SU-DHL-6 (cell line): Measurements from ENCODE around the gene CDC20B.

Experiments used
- H2AFZ ChIP-seq: fragments of 200-600 bp; sonication (generic); 2 replicates; pipeline ENCODE4 v1.6.1; 2014; ENCODE audit warnings: low read depth, mild to moderate bottlenecking, moderate library complexity, mixed read lengths, antibody characterized with exemption, low read length; ENCODE audit not compliant: severe bottlenecking
- H3F3A ChIP-seq: fragments of 200-600 bp; shearing (Covaris generic); 2 replicates; pipeline ENCODE4 v1.6.0; 2016; ENCODE audit warnings: antibody characterized with exemption, mild to moderate bottlenecking; ENCODE audit not compliant: insufficient read depth
- H3K27ac ChIP-seq: fragments of 200-600 bp; sonication (generic); 2 replicates; pipeline ENCODE4 v1.5.1; 2016; ENCODE audit warnings: low read depth, mild to moderate bottlenecking, low read length, moderate library complexity, mixed read lengths
- H3K27me3 ChIP-seq: fragments of 200-600 bp; sonication (generic), shearing (Covaris generic); 2 replicates; pipeline ENCODE4 v1.6.0; 2014; ENCODE audit warnings: mild to moderate bottlenecking, low read length
- H3K36me3 ChIP-seq: fragments of 200-600 bp; sonication (generic); 2 replicates; pipeline ENCODE4 v1.6.1; 2014; ENCODE audit warnings: mild to moderate bottlenecking, low read length, mixed read lengths
- H3K4me2 ChIP-seq: fragments of 300-600, 200-600 bp; shearing (Covaris generic), sonication (generic); 2 replicates; pipeline ENCODE4 v1.6.0; 2014; ENCODE audit warnings: low read length, low read depth, mild to moderate bottlenecking; ENCODE audit not compliant: poor library complexity, severe bottlenecking
- H3K4me3 ChIP-seq: fragments of 200-600 bp; sonication (generic); 2 replicates; pipeline ENCODE4 v1.5.1; 2014; ENCODE audit warnings: antibody characterized with exemption, low read length, mild to moderate bottlenecking, mixed read lengths; ENCODE audit not compliant: insufficient read depth, poor library complexity, severe bottlenecking
- H3K79me2 ChIP-seq: fragments of 200-600 bp; sonication (generic); 2 replicates; pipeline ENCODE4 v1.6.1; 2014; ENCODE audit warnings: mild to moderate bottlenecking, low read length, moderate library complexity; ENCODE audit not compliant: insufficient read depth
- H3K9ac ChIP-seq: fragments of 200-600 bp; sonication (generic); 2 replicates; pipeline ENCODE4 v1.7.0; 2014; ENCODE audit warnings: mild to moderate bottlenecking, low read length
- H3K9me2 ChIP-seq: fragments of 200-600 bp; sonication (generic); replicated peaks from 2 replicates; pipeline ENCODE4 v1.6.1; 2014; ENCODE audit warnings: low read length; ENCODE audit not compliant: insufficient read depth
- H3K9me3 ChIP-seq: fragments of 200-600 bp; sonication (generic); 2 replicates; pipeline ENCODE4 v1.6.1; 2014; ENCODE audit warnings: low read length, mixed read lengths; ENCODE audit not compliant: insufficient read depth
- H4K20me1 ChIP-seq: fragments of 200-600 bp; sonication (generic); 2 replicates; pipeline ENCODE4 v1.6.1; 2014; ENCODE audit warnings: low read depth, mild to moderate bottlenecking, antibody characterized with exemption, low read length, moderate library complexity, mixed read lengths
- EZH2phosphoT487 ChIP-seq: fragments of 200-600 bp; sonication (generic), shearing (Covaris generic); conservative IDR thresholded peaks from 2 replicates; pipeline ENCODE4 v1.6.1; 2018; ENCODE audit warnings: mild to moderate bottlenecking, antibody characterized with exemption, low read length, moderate library complexity, mixed read lengths
- TF ChIP-seq, protein P1 (sequence below): fragments of 200-600 bp; sonication (generic); IDR thresholded peaks from one replicate; pipeline ENCODE4 v1.5.1; 2017; ENCODE audit warnings: antibody characterized with exemption, mild to moderate bottlenecking, low read length, moderate library complexity; ENCODE audit not compliant: insufficient read depth, poor library complexity, severe bottlenecking

CDC20B gene

DNA sequence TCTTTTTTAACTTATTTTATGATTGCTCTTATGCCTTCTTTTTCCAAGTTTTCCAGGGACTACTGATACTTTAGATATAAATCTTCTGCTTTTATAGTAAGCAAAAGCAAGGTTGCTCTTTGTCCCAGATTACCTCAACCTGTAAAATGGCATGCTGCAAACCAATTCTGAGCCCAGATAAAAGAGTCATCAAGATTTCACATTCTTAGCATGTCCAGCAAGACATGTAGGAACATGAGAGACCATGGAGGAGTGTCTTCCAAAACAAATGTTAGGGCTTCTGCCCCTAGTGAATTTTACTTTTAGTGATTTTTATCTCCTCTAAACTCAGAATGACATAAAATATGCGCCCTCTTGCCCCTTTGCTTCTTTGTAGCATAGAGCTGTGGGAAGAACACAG is 7.0 kb upstream of the CDC20B start:
- no peak overlapping the region for H3K4me2 ChIP-seq
- H3K36me3 ChIP-seq = no peaks in the 10 kb centered on the region
- H3F3A ChIP-seq = no peaks in the 10 kb centered on the region
- TF ChIP-seq, protein P1, sequence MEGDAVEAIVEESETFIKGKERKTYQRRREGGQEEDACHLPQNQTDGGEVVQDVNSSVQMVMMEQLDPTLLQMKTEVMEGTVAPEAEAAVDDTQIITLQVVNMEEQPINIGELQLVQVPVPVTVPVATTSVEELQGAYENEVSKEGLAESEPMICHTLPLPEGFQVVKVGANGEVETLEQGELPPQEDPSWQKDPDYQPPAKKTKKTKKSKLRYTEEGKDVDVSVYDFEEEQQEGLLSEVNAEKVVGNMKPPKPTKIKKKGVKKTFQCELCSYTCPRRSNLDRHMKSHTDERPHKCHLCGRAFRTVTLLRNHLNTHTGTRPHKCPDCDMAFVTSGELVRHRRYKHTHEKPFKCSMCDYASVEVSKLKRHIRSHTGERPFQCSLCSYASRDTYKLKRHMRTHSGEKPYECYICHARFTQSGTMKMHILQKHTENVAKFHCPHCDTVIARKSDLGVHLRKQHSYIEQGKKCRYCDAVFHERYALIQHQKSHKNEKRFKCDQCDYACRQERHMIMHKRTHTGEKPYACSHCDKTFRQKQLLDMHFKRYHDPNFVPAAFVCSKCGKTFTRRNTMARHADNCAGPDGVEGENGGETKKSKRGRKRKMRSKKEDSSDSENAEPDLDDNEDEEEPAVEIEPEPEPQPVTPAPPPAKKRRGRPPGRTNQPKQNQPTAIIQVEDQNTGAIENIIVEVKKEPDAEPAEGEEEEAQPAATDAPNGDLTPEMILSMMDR = no peak
- TF ChIP-seq EZH2phosphoT487 = no peak
- H3K9me3 ChIP-seq = no peaks in the 10 kb centered on the region
- no peak overlapping the region for H3K27ac ChIP-seq
- no peaks in the 10 kb centered on the region for H4K20me1 ChIP-seq
- H3K27me3 ChIP-seq = no peaks in the 10 kb centered on the region
- H3K9me2 ChIP-seq = no peaks in the 10 kb centered on the region
- no peak overlapping the region for H3K9ac ChIP-seq
- H3K79me2 ChIP-seq = no peaks in the 10 kb centered on the region
- no peak overlapping the region for H3K4me3 ChIP-seq
- H2AFZ ChIP-seq = no peak overlapping the region

GRCh38 chr5:55177078-55177477 is 4.1 kb upstream of the CDC20B start:
- TF ChIP-seq, protein P1 = no peak
- no peak for TF ChIP-seq EZH2phosphoT487
- no peak overlapping the region for H3K4me3 ChIP-seq
- no peaks in the 10 kb centered on the region for H3K79me2 ChIP-seq
- no peaks in the 10 kb centered on the region for H3K9me3 ChIP-seq
- no peaks in the 10 kb centered on the region for H3K27me3 ChIP-seq
- no peak overlapping the region for H3K27ac ChIP-seq
- peaks cover 6% of the 10 kb centered on the region; the same call in 1 of the 2 replicates for H3F3A ChIP-seq
- no peaks in the 10 kb centered on the region for H3K9me2 ChIP-seq
- peak overlapping the region; percentile 57 for H3K4me2 ChIP-seq
- H3K36me3 ChIP-seq = no peaks in the 10 kb centered on the region
- no peak overlapping the region for H3K9ac ChIP-seq
- H4K20me1 ChIP-seq = no peaks in the 10 kb centered on the region
- no peak overlapping the region for H2AFZ ChIP-seq

DNA sequence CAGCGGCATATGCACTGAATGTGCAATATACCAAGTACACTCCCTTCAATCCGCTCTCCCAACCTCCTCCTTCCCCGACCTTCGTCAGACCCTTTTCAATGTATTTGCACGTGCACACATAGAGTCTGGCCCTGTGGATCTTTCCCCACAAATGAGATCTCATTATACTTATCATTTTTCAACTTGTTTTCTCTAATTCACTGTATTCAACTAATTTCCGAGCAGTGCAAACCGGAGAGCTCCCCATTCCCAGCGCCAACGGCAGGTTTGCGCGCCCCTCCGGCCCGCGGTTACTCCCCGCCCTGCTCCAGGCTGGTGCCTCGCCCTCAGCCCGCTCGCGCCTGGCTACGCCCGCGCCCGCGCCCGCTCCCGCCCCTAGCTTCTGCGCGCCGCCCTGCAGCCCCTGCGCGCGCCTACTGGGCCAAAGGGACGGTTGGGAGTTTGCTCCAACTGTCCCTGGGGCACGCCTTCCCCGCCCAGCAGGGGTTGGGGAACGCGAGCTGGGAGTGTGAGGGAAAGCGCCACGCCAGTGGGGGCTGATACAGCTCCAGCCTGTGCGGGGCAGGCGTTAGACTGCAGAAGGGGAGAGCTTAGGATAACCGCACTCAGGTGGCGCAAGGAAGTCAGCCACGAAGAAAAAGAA is 3.3 kb upstream of the CDC20B start:
- H3F3A ChIP-seq = peaks cover 6% of the 10 kb centered on the region; the same call in 1 of the 2 replicates
- TF ChIP-seq EZH2phosphoT487 = no peak
- TF ChIP-seq, protein P1 = no peak
- no peaks in the 10 kb centered on the region for H4K20me1 ChIP-seq
- H3K4me3 ChIP-seq = peak overlapping the region; percentile 40
- H3K27ac ChIP-seq = no peak overlapping the region
- H3K9me3 ChIP-seq = no peaks in the 10 kb centered on the region
- H3K9ac ChIP-seq = peak overlapping the region; percentile 32; the same call in 1 of the 2 replicates
- no peaks in the 10 kb centered on the region for H3K36me3 ChIP-seq
- H3K4me2 ChIP-seq = peak overlapping the region; percentile 57
- peak overlapping the region; percentile 72 for H2AFZ ChIP-seq
- no peaks in the 10 kb centered on the region for H3K9me2 ChIP-seq
- H3K79me2 ChIP-seq = no peaks in the 10 kb centered on the region
- H3K27me3 ChIP-seq = no peaks in the 10 kb centered on the region
